Osteocyte (in vitro differentiated cells): ENCODE data around the gene WWTR1. TPM values are rescaled to one million over a fixed set of nuclear protein-coding genes. Genes with fewer than 3 reads are reported as not detected.

Source experiments
- DNase-seq: peaks from one replicate; pipeline ENCODE4 v3.0.0; 2021; ENCODE audit warnings: mixed read lengths; ENCODE audit not compliant: unreplicated experiment; ENCODE audit errors: extremely low spot score
- H3K27ac Mint-ChIP-seq: one replicate; pipeline ENCODE4 v1.8.0; 2021; ENCODE audit warnings: mild to moderate bottlenecking, mixed read lengths; ENCODE audit not compliant: unreplicated experiment
- H3K27me3 Mint-ChIP-seq: one replicate; pipeline ENCODE4 v1.8.0; 2021; ENCODE audit warnings: mixed read lengths; ENCODE audit not compliant: unreplicated experiment
- H3K36me3 Mint-ChIP-seq: one replicate; pipeline ENCODE4 v1.8.0; 2021; ENCODE audit warnings: mixed read lengths; ENCODE audit not compliant: unreplicated experiment
- H3K4me1 Mint-ChIP-seq: one replicate; pipeline ENCODE4 v1.8.0; 2021; ENCODE audit warnings: mixed read lengths; ENCODE audit not compliant: unreplicated experiment
- H3K4me3 Mint-ChIP-seq: one replicate; pipeline ENCODE4 v1.8.0; 2021; ENCODE audit warnings: mild to moderate bottlenecking, moderate library complexity, mixed read lengths; ENCODE audit not compliant: unreplicated experiment
- H3K9me3 Mint-ChIP-seq: one replicate; pipeline ENCODE4 v1.8.0; 2021; ENCODE audit warnings: mixed read lengths; ENCODE audit not compliant: unreplicated experiment
- total RNA-seq: library from RNA; stranded (reverse); gene quantifications from 2 replicates; pipeline ENCODE4 v1.2.1, GENCODE V29; 2021
- TF ChIP-seq, protein P1 (sequence below): fragments of 200-600 bp; sonication (generic); IDR thresholded peaks from 2 replicates; pipeline ENCODE4 v1.5.0; 2021; ENCODE audit warnings: antibody characterized with exemption, mild to moderate bottlenecking, moderate library complexity

The WWTR1 gene
- total RNA-seq, 1 donor from 2014 or later, result 120 TPM

DNA sequence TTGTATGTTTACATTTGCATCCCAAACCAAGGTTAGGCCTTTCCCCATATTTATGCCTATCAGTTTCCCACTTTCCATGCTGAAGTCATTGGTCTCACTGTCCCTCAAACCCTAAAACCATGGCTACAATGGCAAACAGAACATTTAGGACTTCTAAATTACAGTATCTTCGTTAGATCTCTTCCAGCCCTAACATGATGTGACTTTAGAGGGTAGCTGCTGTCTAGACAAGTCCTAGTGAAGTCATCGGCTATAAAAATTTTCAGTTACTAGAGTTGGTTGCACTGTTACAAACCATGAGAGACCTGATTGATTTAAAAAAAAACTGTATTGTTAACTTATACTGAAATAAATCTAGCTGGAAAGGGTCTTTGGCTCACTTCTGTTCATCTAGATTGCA is 128.7 kb downstream of the WWTR1 start:
- Mint-ChIP-seq H3K4me1 (peaks cover 55% of the 10 kb centered on the region), H3K27ac (peak overlapping the region; percentile 54), H3K9me3 (no peaks in the 10 kb centered on the region), H3K27me3 (no peaks in the 10 kb centered on the region), H3K36me3 (peaks cover 34% of the 10 kb centered on the region), H3K4me3 (no peak overlapping the region)
- no peak for DNase-seq
- TF ChIP-seq, protein P1, sequence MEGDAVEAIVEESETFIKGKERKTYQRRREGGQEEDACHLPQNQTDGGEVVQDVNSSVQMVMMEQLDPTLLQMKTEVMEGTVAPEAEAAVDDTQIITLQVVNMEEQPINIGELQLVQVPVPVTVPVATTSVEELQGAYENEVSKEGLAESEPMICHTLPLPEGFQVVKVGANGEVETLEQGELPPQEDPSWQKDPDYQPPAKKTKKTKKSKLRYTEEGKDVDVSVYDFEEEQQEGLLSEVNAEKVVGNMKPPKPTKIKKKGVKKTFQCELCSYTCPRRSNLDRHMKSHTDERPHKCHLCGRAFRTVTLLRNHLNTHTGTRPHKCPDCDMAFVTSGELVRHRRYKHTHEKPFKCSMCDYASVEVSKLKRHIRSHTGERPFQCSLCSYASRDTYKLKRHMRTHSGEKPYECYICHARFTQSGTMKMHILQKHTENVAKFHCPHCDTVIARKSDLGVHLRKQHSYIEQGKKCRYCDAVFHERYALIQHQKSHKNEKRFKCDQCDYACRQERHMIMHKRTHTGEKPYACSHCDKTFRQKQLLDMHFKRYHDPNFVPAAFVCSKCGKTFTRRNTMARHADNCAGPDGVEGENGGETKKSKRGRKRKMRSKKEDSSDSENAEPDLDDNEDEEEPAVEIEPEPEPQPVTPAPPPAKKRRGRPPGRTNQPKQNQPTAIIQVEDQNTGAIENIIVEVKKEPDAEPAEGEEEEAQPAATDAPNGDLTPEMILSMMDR, result no peak

DNA sequence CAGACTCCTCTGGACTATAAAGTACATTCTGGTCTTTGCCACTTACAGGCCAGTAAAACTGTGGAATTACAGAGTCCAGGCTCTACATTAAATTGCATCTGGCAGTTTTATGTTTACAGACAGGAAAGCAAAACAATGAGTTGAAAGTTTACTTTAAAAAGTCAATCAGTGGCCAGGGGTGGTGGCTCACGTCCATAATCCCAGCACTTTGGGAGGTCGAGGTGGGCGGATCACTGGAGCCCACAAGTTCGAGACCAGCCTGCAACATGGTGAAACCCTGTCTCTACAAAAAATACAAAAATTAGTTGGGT is 129.5 kb downstream of the WWTR1 start:
- Mint-ChIP-seq H3K36me3 (peaks cover 38% of the 10 kb centered on the region), H3K27ac (peak overlapping the region; percentile 54), H3K9me3 (no peaks in the 10 kb centered on the region), H3K27me3 (no peaks in the 10 kb centered on the region), H3K4me3 (no peak overlapping the region), H3K4me1 (peaks cover 48% of the 10 kb centered on the region)
- no peak for DNase-seq
- TF ChIP-seq, protein P1, result no peak

DNA sequence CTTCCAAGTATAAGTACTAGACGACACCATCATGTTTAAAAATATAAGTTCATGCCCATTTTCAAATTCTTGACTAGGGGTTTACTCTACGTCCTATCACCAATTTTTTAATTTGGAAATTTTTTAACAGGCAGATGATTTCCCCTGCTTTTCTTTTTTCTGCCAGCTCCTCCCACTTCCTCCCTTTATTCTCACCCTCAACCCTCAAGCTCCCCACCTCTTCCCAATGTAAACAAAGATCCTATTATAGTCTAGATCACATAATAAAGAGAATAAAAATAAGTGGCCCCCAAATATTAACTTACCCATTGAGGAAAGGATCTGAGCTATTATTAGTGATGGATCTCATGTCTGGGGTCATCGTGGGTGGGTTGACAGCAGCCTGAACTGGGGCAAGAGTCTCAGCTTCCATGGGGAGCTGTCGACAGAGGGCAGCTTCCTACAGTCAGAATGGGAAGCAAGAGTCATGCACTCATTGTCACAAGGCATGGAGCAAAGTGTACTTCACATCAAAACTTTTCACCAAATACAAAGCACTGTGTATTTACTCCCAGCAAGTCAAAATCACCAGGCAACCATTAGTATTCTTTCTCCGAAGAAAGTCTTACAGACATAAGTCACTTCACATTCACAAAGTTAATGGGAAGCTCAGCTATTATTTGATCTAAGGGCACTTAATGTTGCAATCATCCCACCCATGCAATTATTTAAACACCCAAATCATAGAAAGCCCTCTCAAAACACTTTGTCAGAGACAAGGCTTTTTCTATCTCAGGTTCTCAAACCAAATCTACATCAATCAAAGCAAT is 130.1 kb downstream of the WWTR1 start:
- no peak for DNase-seq
- Mint-ChIP-seq H3K36me3 (peaks cover 37% of the 10 kb centered on the region), H3K4me3 (no peak overlapping the region), H3K27me3 (no peaks in the 10 kb centered on the region), H3K4me1 (peaks cover 42% of the 10 kb centered on the region), H3K27ac (peak overlapping the region; percentile 54), H3K9me3 (no peaks in the 10 kb centered on the region)
- TF ChIP-seq, protein P1, result peak; percentile 39

DNA sequence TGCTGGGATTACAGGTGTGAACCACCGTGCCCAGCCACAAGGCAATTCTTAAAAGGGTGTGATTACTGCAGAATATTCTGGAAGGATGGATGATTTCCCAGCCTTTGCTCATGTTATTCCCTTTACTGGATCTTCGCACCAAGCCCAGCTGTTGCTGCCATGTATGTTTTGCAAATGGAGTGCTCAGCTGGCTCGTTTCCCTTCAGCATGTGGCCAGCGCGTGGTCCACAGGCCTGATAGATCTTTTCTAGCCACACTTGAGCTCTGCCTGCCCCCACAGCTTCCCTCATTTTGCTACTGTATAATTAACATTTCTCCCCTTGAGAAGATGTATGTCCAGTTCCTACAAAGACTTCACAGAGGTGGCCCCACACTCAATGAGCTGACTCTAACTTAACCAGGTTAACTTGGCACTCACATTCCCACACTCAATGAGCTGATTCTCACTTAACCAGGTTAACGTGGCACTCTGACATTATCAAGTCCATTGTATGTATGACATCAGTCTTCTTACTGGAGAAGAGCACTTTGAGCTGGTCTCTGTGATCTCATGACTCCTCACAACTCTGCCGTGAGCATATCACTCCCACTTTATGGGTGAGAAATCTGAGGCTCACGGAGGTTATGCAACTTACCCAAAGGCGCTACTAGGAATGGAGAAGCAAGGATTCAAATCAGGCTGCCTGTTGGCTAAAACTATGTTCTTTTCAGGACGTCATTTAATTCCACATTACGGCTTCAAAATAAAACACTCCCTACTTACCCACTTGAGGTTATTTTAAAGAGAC is 134.1 kb downstream of the WWTR1 start:
- peaks cover 17% of the 10 kb centered on the region for H3K4me1 Mint-ChIP-seq

DNA sequence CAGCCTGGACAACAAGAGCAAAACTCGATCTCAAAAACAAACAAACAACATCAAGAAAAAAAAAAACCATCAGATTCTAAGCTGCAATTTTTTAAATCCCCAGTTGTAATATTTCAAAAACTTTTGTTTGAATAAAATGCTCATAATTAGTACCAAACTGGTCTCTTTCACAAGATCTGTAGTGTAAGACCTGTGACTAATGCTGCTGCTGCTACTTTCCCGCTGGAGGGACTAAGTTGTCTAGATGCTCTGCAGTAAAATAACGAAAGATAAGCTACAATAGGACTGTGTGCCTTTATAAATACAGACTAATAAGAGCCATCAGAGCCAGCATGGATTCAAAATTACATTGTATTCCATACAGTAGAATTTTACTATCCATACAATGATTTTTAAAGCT is 137.9 kb downstream of the WWTR1 start:
- no peak overlapping the region for H3K27ac Mint-ChIP-seq
- no peaks in the 10 kb centered on the region for H3K4me1 Mint-ChIP-seq
- H3K9me3 Mint-ChIP-seq, result no peaks in the 10 kb centered on the region
- H3K27me3 Mint-ChIP-seq, result no peaks in the 10 kb centered on the region
- DNase-seq, result no peak
- H3K4me3 Mint-ChIP-seq, result no peak overlapping the region
- peaks cover 46% of the 10 kb centered on the region for H3K36me3 Mint-ChIP-seq
- TF ChIP-seq, protein P1, result no peak

More for the DNA sequence above, 134.1 kb downstream of the WWTR1 start:
- Mint-ChIP-seq H3K27ac (no peak overlapping the region), H3K4me3 (no peak overlapping the region), H3K9me3 (no peaks in the 10 kb centered on the region), H3K27me3 (no peaks in the 10 kb centered on the region), H3K36me3 (peaks cover 62% of the 10 kb centered on the region)
- TF ChIP-seq, protein P1, result no peak
- no peak for DNase-seq
